ENCODE measurements around the gene VWF. TPM values are rescaled to one million over a fixed set of nuclear protein-coding genes. Genes with fewer than 3 reads are reported as not detected.

Gene VWF
- total and polyA plus RNA-seq, 2 of the 4 experiments (the other 2 are of a cell fraction), result under 0.01 to 0.09 TPM

DNA sequence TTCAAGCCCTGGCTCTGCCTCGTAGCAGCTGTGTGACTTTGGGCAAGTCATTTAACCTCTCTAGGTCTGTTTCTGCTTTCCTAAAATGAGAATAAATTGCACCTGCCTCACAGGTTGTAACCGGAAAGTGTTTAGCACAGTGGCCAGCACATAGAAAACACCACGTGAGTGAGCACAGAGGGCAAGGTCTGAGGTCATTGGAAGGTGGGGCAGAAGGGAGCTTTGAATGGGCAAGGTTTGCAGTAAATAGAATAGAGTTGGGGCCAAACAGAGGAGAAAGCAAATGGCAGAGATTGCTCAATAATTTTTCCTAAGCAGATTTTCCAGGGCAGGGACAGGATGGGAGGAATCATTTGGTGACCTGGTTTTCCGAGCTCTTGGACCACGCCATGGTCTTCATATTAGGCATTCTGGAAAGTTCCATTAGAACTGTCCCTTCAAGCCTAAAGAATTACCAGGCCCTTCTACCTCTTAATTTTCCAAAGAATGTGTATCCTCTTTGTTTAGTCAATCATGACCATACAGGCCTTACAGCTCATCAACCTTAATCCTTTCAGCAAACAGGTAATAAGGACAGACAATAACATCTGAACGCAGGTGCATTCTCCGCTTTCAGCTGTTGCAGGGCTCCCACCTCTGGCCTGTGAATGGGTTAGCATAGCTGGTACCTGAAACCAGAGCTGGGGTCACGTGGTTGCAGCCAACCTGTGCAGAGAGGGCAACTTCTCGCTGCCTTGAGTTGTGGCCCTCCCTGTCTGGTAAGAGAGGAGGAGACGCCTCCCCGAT lies 53.8 kb downstream of the VWF start:
- Histone ChIP-seq H2AK9ac (replicated peaks; ENCODE audit: low read depth, low read length, poor library complexity) (no peak overlapping the region), H3K27ac (ENCODE audit: insufficient read depth, low read length) (no peak overlapping the region), H2AFZ (replicated peaks; ENCODE audit: low read length, poor library complexity) (no peak overlapping the region), H2BK20ac (ENCODE audit: low read depth, low read length) (peak overlapping the region; percentile 81), H4K5ac (ENCODE audit: low read depth, low read length) (no peak overlapping the region), H2BK5ac (ENCODE audit: low read depth, low read length, poor library complexity, severe bottlenecking) (peak overlapping the region; percentile 77), H3K9me3 (ENCODE audit: control insufficient read depth, insufficient read depth, low read length) (no peaks in the 10 kb centered on the region), H2BK120ac (ENCODE audit: low read depth, low read length) (peak overlapping the region; percentile 87), H3K14ac (replicated peaks; ENCODE audit: low read depth, low read length) (peak overlapping the region; percentile 43; the same call in 1 of the 2 replicates), H3K56ac (ENCODE audit: extremely low read depth, insufficient read depth, low read length) (no peak overlapping the region), H3K4me3 (ENCODE audit: insufficient read depth, low read depth, low read length) (no peak overlapping the region), H4K8ac (ENCODE audit: low read depth in 2 of 2, low read length in 2 of 2) (peak overlapping the region in 1 of 2 experiments; percentile 26; a peak in 1 of 4 replicates), H4K20me1 (ENCODE audit: insufficient read depth, low read length) (no peaks in the 10 kb centered on the region), H2BK15ac (ENCODE audit: low read depth, low read length) (peak overlapping the region; percentile 30; the same call in 2 of the 3 replicates), H3K18ac (ENCODE audit: low read depth, low read length) (peak overlapping the region; percentile 16; the same call in 1 of the 2 replicates), H2AK5ac (ENCODE audit: low read depth, low read length) (peak overlapping the region; percentile 69; the same call in 1 of the 2 replicates), H3K4me2 (ENCODE audit: low read depth, low read length) (no peak overlapping the region), H3K4me1 (ENCODE audit: control insufficient read depth, insufficient read depth, low read length) (peaks cover 15% of the 10 kb centered on the region), H3K79me1 (ENCODE audit: low read depth in 1 of 2, low read length in 2 of 2) (no peaks in the 10 kb centered on the region), H3K4ac (ENCODE audit: low read depth, low read length) (peak overlapping the region; percentile 68), H4K91ac (ENCODE audit: insufficient read depth, low read depth, low read length) (peak overlapping the region; percentile 49; the same call in 1 of the 2 replicates), H3K27me3 (ENCODE audit: control insufficient read depth, insufficient read depth, low read length) (no peaks in the 10 kb centered on the region), H3K23ac (ENCODE audit: low read depth, low read length) (peak overlapping the region; percentile 20; the same call in 1 of the 2 replicates), H3K9ac (ENCODE audit: low read depth, low read length) (no peak overlapping the region), H3K9me1 (ENCODE audit: insufficient read depth, low read length) (peaks cover 26% of the 10 kb centered on the region), H3K36me3 (ENCODE audit: control insufficient read depth, insufficient read depth, low read length) (no peaks in the 10 kb centered on the region)
- TF ChIP-seq CHD1 (IDR thresholded peaks at IDR 0.05; ENCODE audit: low read depth, low read length) (no peak), CEBPB (IDR thresholded peaks at IDR 0.05; ENCODE audit: low read depth, low read length) (peak; percentile 56)
- intact Hi-C loops (cut with micrococcal nuclease) (no loop called here), dilution Hi-C loops (cut with HindIII; ENCODE audit: low sequenced_read_pairs, unreplicated experiment) (no loop called here), in situ Hi-C loops (cut with MboI; ENCODE audit: low sequenced_read_pairs) (no loop called here)
- ATAC-seq (ENCODE audit: low read depth), result no peak
- POLR2A ChIA-PET (ENCODE audit: unreplicated experiment), result no interaction called here
- DNase-seq, result no peak
- 87% methylated on average over 6 of the region's 11 CpGs; no CpG with 5 or more reads in 1 of the 2 experiments for WGBS, 2 experiments (ENCODE audit: extremely low coverage in 2 of 2, insufficient read length in 1 of 2)
- no TSS peak for BruUV-seq (replicated peaks)
- CTCF ChIA-PET, result interaction anchor here (1.3 to 2.4 kb wide), 3 partner anchors 125 to 214 kb away, joined by 3 to 7 read pairs (median 6); no protein-coding TSS in a partner anchor

All from IMR-90 (cell line).